Liver (tissue), 9 donors: ENCODE measurements around the gene FAM241A. TPM values are rescaled to one million over a fixed set of nuclear protein-coding genes. Genes with fewer than 3 reads are reported as not detected.

Source experiments
- DNase-seq: peaks from one replicate; pipeline ENCODE4 v3.0.0-alpha.2; 2017; ENCODE audit warnings: low spot score
- H3K27ac ChIP-seq, 2 donors: one replicate each; pipeline ENCODE4 v1.7.0; 2013; ENCODE audit warnings: inconsistent platforms in 2 of 2, low read length in 2 of 2, control low read depth in 1 of 2, low read depth in 1 of 2, mild to moderate bottlenecking in 1 of 2
- H3K27me3 ChIP-seq, 4 donors: one replicate each; pipeline versions ENCODE4 v1.6.1 to v1.7.0; 2013; ENCODE audit warnings: low read length in 3 of 4, inconsistent platforms in 1 of 4, mild to moderate bottlenecking in 1 of 4, moderate library complexity in 1 of 4; ENCODE audit not compliant: control insufficient read depth in 4 of 4, insufficient read depth in 4 of 4
- H3K36me3 ChIP-seq, 4 donors: one replicate each; pipeline versions ENCODE4 v1.6.1 to v1.7.0; 2013; ENCODE audit warnings: low read length in 3 of 4, mild to moderate bottlenecking in 3 of 4, low read depth in 1 of 4, moderate library complexity in 1 of 4; ENCODE audit not compliant: control insufficient read depth in 4 of 4, insufficient read depth in 3 of 4
- H3K4me1 ChIP-seq, 4 donors: one replicate each; pipeline versions ENCODE4 v1.6.1 to v1.7.0; 2013; ENCODE audit warnings: low read length in 3 of 4, mild to moderate bottlenecking in 3 of 4, moderate library complexity in 1 of 4; ENCODE audit not compliant: control insufficient read depth in 4 of 4, insufficient read depth in 4 of 4
- H3K4me3 ChIP-seq, 3 donors: one replicate each; pipeline versions ENCODE4 v1.6.1 to v1.7.0; 2013; ENCODE audit warnings: low read length in 3 of 3, control low read depth in 1 of 3, low read depth in 1 of 3, mild to moderate bottlenecking in 1 of 3
- H3K9ac ChIP-seq, 2 donors: one replicate each; pipeline ENCODE4 v1.7.0; 2013; ENCODE audit warnings: low read length in 2 of 2, mild to moderate bottlenecking in 2 of 2, moderate library complexity in 2 of 2, control low read depth in 1 of 2, low read depth in 1 of 2
- H3K9me3 ChIP-seq, 4 donors: one replicate each; pipeline versions ENCODE4 v1.6.1 to v1.7.0; 2013; ENCODE audit warnings: low read length in 3 of 4; ENCODE audit not compliant: control insufficient read depth in 4 of 4
- EGR1 ChIP-seq, 2 donors: IDR thresholded peaks; 2 replicates each; pipeline ENCODE4 v1.6.1; 2016 to 2018; ENCODE audit warnings: antibody characterized with exemption in 2 of 2, low read depth in 2 of 2
- FOXA1 ChIP-seq: IDR thresholded peaks from 2 replicates; pipeline ENCODE4 v1.6.1; 2016; ENCODE audit warnings: antibody characterized with exemption
- FOXA2 ChIP-seq: IDR thresholded peaks from 2 replicates; pipeline ENCODE4 v1.6.1; 2016; ENCODE audit warnings: antibody characterized with exemption
- GABPA ChIP-seq, 2 donors: IDR thresholded peaks in 1 of 2; conservative IDR thresholded peaks in 1 of 2; 2 replicates each; pipeline ENCODE4 v1.6.1; 2016; ENCODE audit warnings: antibody characterized with exemption in 2 of 2, mild to moderate bottlenecking in 1 of 2, moderate library complexity in 1 of 2
- HNF4A ChIP-seq, 2 donors: conservative IDR thresholded peaks; 2 replicates each; pipeline ENCODE4 v1.6.1; 2016; ENCODE audit warnings: antibody characterized with exemption in 2 of 2, mild to moderate bottlenecking in 2 of 2
- HNF4G ChIP-seq: IDR thresholded peaks from 2 replicates; pipeline ENCODE4 v1.6.1; 2016; ENCODE audit warnings: antibody characterized with exemption
- JUND ChIP-seq, 2 donors: IDR thresholded peaks; 2 replicates each; pipeline ENCODE4 v1.6.1; 2016; ENCODE audit warnings: antibody characterized with exemption in 2 of 2
- MAX ChIP-seq: IDR thresholded peaks from 2 replicates; pipeline ENCODE4 v1.6.1; 2016; ENCODE audit warnings: antibody characterized with exemption
- NR2F2 ChIP-seq: IDR thresholded peaks from 2 replicates; pipeline ENCODE4 v1.6.1; 2016; ENCODE audit warnings: antibody characterized with exemption
- RAD21 ChIP-seq, 2 donors: IDR thresholded peaks; 2 replicates each; pipeline ENCODE4 v1.6.1; 2016; ENCODE audit warnings: antibody characterized with exemption in 2 of 2, mild to moderate bottlenecking in 2 of 2
- RXRA ChIP-seq, 2 donors: IDR thresholded peaks; 2 replicates each; pipeline ENCODE4 v1.6.1; 2017 to 2018; ENCODE audit warnings: antibody characterized with exemption in 2 of 2, mild to moderate bottlenecking in 1 of 2
- SP1 ChIP-seq: IDR thresholded peaks from 2 replicates; pipeline ENCODE4 v1.6.1; 2018; ENCODE audit warnings: antibody characterized with exemption, mild to moderate bottlenecking
- TAF1 ChIP-seq: conservative IDR thresholded peaks from 2 replicates; pipeline ENCODE4 v1.6.1; 2016; ENCODE audit warnings: antibody characterized with exemption, mild to moderate bottlenecking
- YY1 ChIP-seq: IDR thresholded peaks from 2 replicates; pipeline ENCODE4 v1.6.1; 2016; ENCODE audit warnings: antibody characterized with exemption, mild to moderate bottlenecking
- WGBS: extraction: QIAGEN DNeasy Blood & Tissue Kit; methylation state at CpG from one replicate; pipeline ENCODE4 v1.1.7; 2013; 5-methylcytosine and 5-hydroxymethylcytosine counted together
- polyA plus RNA-seq, 2 donors: library from polyadenylated mRNA; stranded (reverse) in 1 of 2; unstranded in 1 of 2; fragments of 200-250 nt in 1 of 2; fragments of >200 nt in 1 of 2; fragmentation: Nextera tagmentation in 1 of 2; extraction: Ambion mirVana in 1 of 2; gene quantifications; one replicate each; pipeline versions ENCODE4 v1.2.1 to v1.2.3, GENCODE V29; 2013 to 2015
- total RNA-seq, 2 donors: library from RNA; depleted of rRNA; stranded (reverse); fragments of >200 nt; gene quantifications; one replicate each; pipeline ENCODE4 v1.2.3, GENCODE V29; 2014
- TF ChIP-seq, protein P1 (sequence below): fragments of 150-350 bp; IDR thresholded peaks from 2 replicates; pipeline ENCODE4 v1.5.1; 2017; ENCODE audit warnings: improper control_type of control experiment, low read depth, low read length; ENCODE audit not compliant: missing input control
- donor health status: healthy.
- donor health status: healthy.
- donor health status: healthy.
- donor health status: healthy.
- donor health status: healthy.

FAM241A gene
- total and polyA plus RNA-seq, 4 donors, result 1.1 to 2.3 (median 1.7) TPM

- TF ChIP-seq EGR1 (IDR thresholded peaks at IDR 0.05; ENCODE audit: low read depth in 2 of 2) (no peak), RAD21 (IDR thresholded peaks at IDR 0.05) (peak in 1 of 2 donors; percentile 12)
- H3K4me3 ChIP-seq, result no peak overlapping the region
- H3K27ac ChIP-seq, result no peak overlapping the region
- peaks cover 0 to 11% (median 3%) of the 10 kb centered on the region in 4 donors for H3K4me1 ChIP-seq
- no peaks in the 10 kb centered on the region for H3K36me3 ChIP-seq
- WGBS, result 50% methylated on average over 3 of the region's 3 CpGs
- DNase-seq, result no peak
- no peaks in the 10 kb centered on the region for H3K27me3 ChIP-seq
- H3K9me3 ChIP-seq, result no peaks in the 10 kb centered on the region
- no peak overlapping the region for H3K9ac ChIP-seq
These were observed 37.4 kb downstream of the FAM241A start for GRCh38 chr4:112182604-112183003.

- Histone ChIP-seq H3K27ac (no peak overlapping the region), H3K4me3 (no peak overlapping the region), H3K36me3 (no peaks in the 10 kb centered on the region), H3K9me3 (no peaks in the 10 kb centered on the region), H3K4me1 (peaks cover 0 to 11% (median 3%) of the 10 kb centered on the region in 4 donors), H3K27me3 (no peaks in the 10 kb centered on the region), H3K9ac (no peak overlapping the region)
- 88% methylated on average over 2 of the region's 2 CpGs for WGBS
- DNase-seq, result no peak
- no peak for TF ChIP-seq NR2F2
- TF ChIP-seq FOXA2, result no peak
- TF ChIP-seq FOXA1, result no peak
- TF ChIP-seq HNF4G, result no peak
- no peak for TF ChIP-seq GABPA (IDR thresholded peaks at IDR 0.05 in 1 of 2, conservative IDR thresholded peaks at IDR 0.05 in 1 of 2)
- no peak for TF ChIP-seq SP1
- TF ChIP-seq EGR1 (IDR thresholded peaks at IDR 0.05; ENCODE audit: low read depth in 2 of 2), result no peak
- no peak for TF ChIP-seq TAF1
- TF ChIP-seq, protein P1, sequence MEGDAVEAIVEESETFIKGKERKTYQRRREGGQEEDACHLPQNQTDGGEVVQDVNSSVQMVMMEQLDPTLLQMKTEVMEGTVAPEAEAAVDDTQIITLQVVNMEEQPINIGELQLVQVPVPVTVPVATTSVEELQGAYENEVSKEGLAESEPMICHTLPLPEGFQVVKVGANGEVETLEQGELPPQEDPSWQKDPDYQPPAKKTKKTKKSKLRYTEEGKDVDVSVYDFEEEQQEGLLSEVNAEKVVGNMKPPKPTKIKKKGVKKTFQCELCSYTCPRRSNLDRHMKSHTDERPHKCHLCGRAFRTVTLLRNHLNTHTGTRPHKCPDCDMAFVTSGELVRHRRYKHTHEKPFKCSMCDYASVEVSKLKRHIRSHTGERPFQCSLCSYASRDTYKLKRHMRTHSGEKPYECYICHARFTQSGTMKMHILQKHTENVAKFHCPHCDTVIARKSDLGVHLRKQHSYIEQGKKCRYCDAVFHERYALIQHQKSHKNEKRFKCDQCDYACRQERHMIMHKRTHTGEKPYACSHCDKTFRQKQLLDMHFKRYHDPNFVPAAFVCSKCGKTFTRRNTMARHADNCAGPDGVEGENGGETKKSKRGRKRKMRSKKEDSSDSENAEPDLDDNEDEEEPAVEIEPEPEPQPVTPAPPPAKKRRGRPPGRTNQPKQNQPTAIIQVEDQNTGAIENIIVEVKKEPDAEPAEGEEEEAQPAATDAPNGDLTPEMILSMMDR, result no peak
- TF ChIP-seq HNF4A (conservative IDR thresholded peaks at IDR 0.05), result no peak
- TF ChIP-seq JUND (IDR thresholded peaks at IDR 0.05), result no peak
- TF ChIP-seq RXRA (IDR thresholded peaks at IDR 0.05), result no peak
- TF ChIP-seq RAD21 (IDR thresholded peaks at IDR 0.05), result no peak
- TF ChIP-seq YY1, result no peak
- no peak for TF ChIP-seq MAX
These were observed 38.0 kb downstream of the FAM241A start for GRCh38 chr4:112183252-112183651.

- Histone ChIP-seq H3K27ac (no peak overlapping the region), H3K36me3 (no peaks in the 10 kb centered on the region), H3K4me3 (no peak overlapping the region), H3K9ac (no peak overlapping the region), H3K27me3 (no peaks in the 10 kb centered on the region), H3K9me3 (no peaks in the 10 kb centered on the region), H3K4me1 (peaks cover 0 to 11% (median 3%) of the 10 kb centered on the region in 4 donors)
- no peak for DNase-seq
- TF ChIP-seq YY1, result no peak
- no peak for TF ChIP-seq FOXA2
- TF ChIP-seq MAX, result no peak
- no peak for TF ChIP-seq SP1
- 100% methylated on average over 1 of the region's 1 CpG for WGBS
These were observed 39.2 kb downstream of the FAM241A start for GRCh38 chr4:112184438-112184837.
